ENCODE results near the gene MYH15. TPM values are rescaled to one million over a fixed set of nuclear protein-coding genes. Genes with fewer than 3 reads are reported as not detected.

MYH15 gene
- total RNA-seq, 6 donors from 2014 or later: 0.20 to 7.3 (median 0.93) TPM

DNA sequence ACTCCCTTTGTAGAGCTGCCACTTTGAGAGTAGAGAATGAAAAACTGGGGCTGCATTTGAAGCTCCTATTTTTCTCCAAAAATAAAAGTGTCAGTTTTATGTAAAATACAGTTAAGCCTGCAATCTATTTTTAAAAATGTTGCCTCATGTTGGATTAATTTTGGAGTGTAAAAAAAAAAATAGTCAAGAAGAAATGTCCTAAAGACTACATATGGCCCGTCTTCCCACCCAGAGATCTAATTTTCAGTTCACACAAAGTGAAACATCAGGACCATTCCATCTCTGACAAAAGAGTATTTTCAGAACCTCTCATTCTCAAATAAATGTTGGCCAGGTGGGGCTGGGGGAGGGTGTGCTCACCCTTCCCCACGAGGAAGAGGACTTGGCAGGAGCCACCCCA is 151.4 kb downstream of the MYH15 start:
- Histone ChIP-seq H3K27ac (no peak overlapping the region), H3K27me3 (no peaks in the 10 kb centered on the region), H3K36me3 (no peaks in the 10 kb centered on the region), H3K9me3 (no peaks in the 10 kb centered on the region), H3K4me3 (no peak overlapping the region), H3K4me1 (no peaks in the 10 kb centered on the region)
- TF ChIP-seq EP300 (IDR thresholded peaks at IDR 0.05): no peak
- no peak for TF ChIP-seq POLR2AphosphoS5 (IDR thresholded peaks at IDR 0.05)
- no peak for TF ChIP-seq POLR2A (IDR thresholded peaks at IDR 0.05)
- TF ChIP-seq, protein P1, sequence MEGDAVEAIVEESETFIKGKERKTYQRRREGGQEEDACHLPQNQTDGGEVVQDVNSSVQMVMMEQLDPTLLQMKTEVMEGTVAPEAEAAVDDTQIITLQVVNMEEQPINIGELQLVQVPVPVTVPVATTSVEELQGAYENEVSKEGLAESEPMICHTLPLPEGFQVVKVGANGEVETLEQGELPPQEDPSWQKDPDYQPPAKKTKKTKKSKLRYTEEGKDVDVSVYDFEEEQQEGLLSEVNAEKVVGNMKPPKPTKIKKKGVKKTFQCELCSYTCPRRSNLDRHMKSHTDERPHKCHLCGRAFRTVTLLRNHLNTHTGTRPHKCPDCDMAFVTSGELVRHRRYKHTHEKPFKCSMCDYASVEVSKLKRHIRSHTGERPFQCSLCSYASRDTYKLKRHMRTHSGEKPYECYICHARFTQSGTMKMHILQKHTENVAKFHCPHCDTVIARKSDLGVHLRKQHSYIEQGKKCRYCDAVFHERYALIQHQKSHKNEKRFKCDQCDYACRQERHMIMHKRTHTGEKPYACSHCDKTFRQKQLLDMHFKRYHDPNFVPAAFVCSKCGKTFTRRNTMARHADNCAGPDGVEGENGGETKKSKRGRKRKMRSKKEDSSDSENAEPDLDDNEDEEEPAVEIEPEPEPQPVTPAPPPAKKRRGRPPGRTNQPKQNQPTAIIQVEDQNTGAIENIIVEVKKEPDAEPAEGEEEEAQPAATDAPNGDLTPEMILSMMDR (IDR thresholded peaks at IDR 0.05): no peak
- 77 to 84% methylated on average over 2 of the region's 2 CpGs for WGBS, 2 donors
- DNase-seq (no peak), ATAC-seq (ENCODE audit: low FRiP score in 2 of 2) (no peak)

GRCh38 chr3:108357042-108357441 is 153.4 kb downstream of the MYH15 start:
- Histone ChIP-seq H3K36me3 (no peaks in the 10 kb centered on the region), H3K4me3 (no peak overlapping the region), H3K27me3 (no peaks in the 10 kb centered on the region), H3K9me3 (no peaks in the 10 kb centered on the region), H3K27ac (no peak overlapping the region), H3K4me1 (no peaks in the 10 kb centered on the region)
- 86 to 92% methylated on average over 2 of the region's 2 CpGs for WGBS, 2 donors
- DNase-seq: no peak
- ATAC-seq (ENCODE audit: low FRiP score in 2 of 2): peak in 1 of 2 donors; percentile 51
- no peak for TF ChIP-seq POLR2A (IDR thresholded peaks at IDR 0.05)
- TF ChIP-seq, protein P1 (IDR thresholded peaks at IDR 0.05): no peak
- TF ChIP-seq POLR2AphosphoS5 (IDR thresholded peaks at IDR 0.05): no peak
- TF ChIP-seq EP300 (IDR thresholded peaks at IDR 0.05): no peak

GRCh38 chr3:108354562-108354961 is 155.8 kb downstream of the MYH15 start:
- 77 to 88% methylated on average over 1 of the region's 1 CpG for WGBS, 2 donors
- TF ChIP-seq EP300 (IDR thresholded peaks at IDR 0.05) (no peak), POLR2A (IDR thresholded peaks at IDR 0.05) (no peak)
- no peaks in the 10 kb centered on the region for H3K27me3 ChIP-seq
- H3K36me3 ChIP-seq: no peaks in the 10 kb centered on the region
- DNase-seq (no peak), ATAC-seq (ENCODE audit: low FRiP score in 2 of 2) (no peak)
- H3K9me3 ChIP-seq: no peaks in the 10 kb centered on the region
- no peak overlapping the region for H3K27ac ChIP-seq
- H3K4me1 ChIP-seq: no peaks in the 10 kb centered on the region
- no peak overlapping the region for H3K4me3 ChIP-seq

- Histone ChIP-seq H3K4me3 (no peak overlapping the region), H3K4me1 (no peaks in the 10 kb centered on the region), H3K9me3 (no peaks in the 10 kb centered on the region), H3K27me3 (no peaks in the 10 kb centered on the region), H3K36me3 (no peaks in the 10 kb centered on the region), H3K27ac (no peak overlapping the region)
- DNase-seq (no peak), ATAC-seq (ENCODE audit: low FRiP score in 2 of 2) (no peak)
- TF ChIP-seq, protein P1 (IDR thresholded peaks at IDR 0.05): no peak
- TF ChIP-seq POLR2A (IDR thresholded peaks at IDR 0.05): no peak
- no peak for TF ChIP-seq POLR2AphosphoS5 (IDR thresholded peaks at IDR 0.05)
- TF ChIP-seq EP300 (IDR thresholded peaks at IDR 0.05): no peak
- 74 to 78% methylated on average over 3 of the region's 3 CpGs for WGBS, 2 donors
Observed at GRCh38 chr3:108352176-108352575, 158.2 kb downstream of the MYH15 start.

DNA sequence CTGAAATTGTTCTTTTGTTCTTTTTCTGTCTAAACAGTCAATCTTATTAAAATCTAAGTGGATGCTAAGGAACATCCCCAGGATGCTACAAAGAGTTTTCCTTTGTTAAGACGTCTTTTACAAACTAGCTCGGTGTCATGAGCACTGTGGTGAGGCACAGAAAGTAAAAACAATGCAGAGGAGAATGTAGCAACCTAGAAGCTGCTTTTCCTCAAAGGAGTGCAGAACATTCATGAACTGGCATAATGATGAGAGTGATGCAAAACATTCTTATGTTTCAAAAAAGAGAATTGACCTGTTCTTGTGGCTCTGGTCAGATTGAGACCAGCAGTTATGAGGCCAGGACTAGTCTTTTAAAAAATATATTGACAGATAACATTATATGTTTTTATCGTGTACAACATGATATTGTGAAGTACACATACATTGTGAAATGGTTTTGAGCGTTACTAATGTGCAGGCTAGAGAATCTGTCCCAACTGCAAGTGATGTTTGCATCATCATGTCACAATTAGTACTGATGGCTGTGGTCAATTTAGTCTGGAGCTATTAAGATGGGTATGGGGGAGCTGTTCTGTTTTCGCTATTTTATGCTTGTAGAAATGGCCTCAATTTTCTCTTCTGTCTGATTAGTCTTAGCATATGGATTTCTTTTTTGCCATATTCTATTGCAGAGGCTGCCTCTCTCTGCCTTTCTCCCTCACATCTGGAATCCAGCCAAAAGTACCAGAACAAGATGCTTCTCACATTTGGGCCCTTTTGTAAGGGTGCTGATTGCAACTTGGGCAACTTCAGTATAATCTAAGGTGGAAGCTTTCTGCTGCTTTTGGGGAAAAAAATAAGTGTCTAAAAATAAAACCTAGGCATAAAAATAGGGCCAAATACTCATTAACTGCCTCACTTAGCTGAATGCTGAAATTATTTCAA is 163.8 kb downstream of the MYH15 start:
- ATAC-seq (ENCODE audit: low FRiP score in 2 of 2): no peak
- WGBS, 2 donors: 74 to 76% methylated on average over 5 of the region's 5 CpGs
- no peaks in the 10 kb centered on the region for H3K27me3 ChIP-seq

More for the DNA sequence above, 163.8 kb downstream of the MYH15 start:
- Histone ChIP-seq H3K4me3 (no peak overlapping the region), H3K36me3 (no peaks in the 10 kb centered on the region), H3K27ac (no peak overlapping the region), H3K9me3 (no peaks in the 10 kb centered on the region), H3K4me1 (no peaks in the 10 kb centered on the region)
- no peak for DNase-seq
- TF ChIP-seq POLR2AphosphoS5 (IDR thresholded peaks at IDR 0.05) (no peak), EP300 (IDR thresholded peaks at IDR 0.05) (no peak), POLR2A (IDR thresholded peaks at IDR 0.05) (no peak)
- TF ChIP-seq, protein P1 (IDR thresholded peaks at IDR 0.05): no peak

Data from upper lobe of left lung (tissue), 6 donors.